GM10266 (cell line): Measurements from ENCODE around the gene DCXR.

Experiments
- DNase-seq: peaks from one replicate; pipeline ENCODE4 v3.0.0; 2012; ENCODE audit errors: extremely low spot score
- CTCF ChIP-seq: IDR thresholded peaks from 2 replicates; pipeline ENCODE4 v1.5.1; 2012; ENCODE audit warnings: mild to moderate bottlenecking, low read depth; ENCODE audit not compliant: control insufficient read depth, insufficient read depth; ENCODE audit errors: missing control alignments

The DCXR gene

GRCh38 chr17:82018989-82019689 is 18.4 kb downstream of the DCXR start:
- TF ChIP-seq CTCF: no peak
- no peak for DNase-seq

- no peak for DNase-seq
- no peak for TF ChIP-seq CTCF
These were observed 19.1 kb downstream of the DCXR start for GRCh38 chr17:82018152-82018988.

- no peak for DNase-seq
- no peak for TF ChIP-seq CTCF
These were observed 19.8 kb downstream of the DCXR start for GRCh38 chr17:82017612-82018151.

- TF ChIP-seq CTCF: no peak
- DNase-seq: no peak
These were observed 20.5 kb downstream of the DCXR start for GRCh38 chr17:82016875-82017459.

- no peak for TF ChIP-seq CTCF
- no peak for DNase-seq
These were observed 21.2 kb downstream of the DCXR start for GRCh38 chr17:82016061-82016874.

GRCh38 chr17:82015311-82015971 is 22.1 kb downstream of the DCXR start:
- DNase-seq: no peak
- TF ChIP-seq CTCF: no peak
